ENCODE measurements around the gene PMM2.

Gene PMM2

GRCh38 chr16:8865145-8865882 lies 67.7 kb downstream of the PMM2 start:
- Histone ChIP-seq H3K9me3 (ENCODE audit: control insufficient read depth, insufficient read depth, low read depth, low read length) (no peaks in the 10 kb centered on the region), H3K36me3 (ENCODE audit: control insufficient read depth in 2 of 2, insufficient read depth in 1 of 2, low read length in 2 of 2) (peaks cover 0 to 17% of the 10 kb centered on the region in 2 experiments; a peak in 2 of 3 replicates), H3K4me1 (ENCODE audit: control insufficient read depth, insufficient read depth, low read length) (peaks cover 11% of the 10 kb centered on the region), H3K4me3 (ENCODE audit: low read depth, low read length) (no peak overlapping the region), H3K27ac (ENCODE audit: extremely low read depth, low read depth, low read length) (no peak overlapping the region)
- no peak for TF ChIP-seq MZF1 (tag by site-specific recombination; IDR thresholded peaks at IDR 0.05; ENCODE audit: borderline replicate concordance)
- TF ChIP-seq ZBTB48 (tag by site-specific recombination; IDR thresholded peaks at IDR 0.05), result no peak
- no peak for TF ChIP-seq PRDM1 (tag by site-specific recombination; IDR thresholded peaks at IDR 0.05)
- TF ChIP-seq ZNF138 (tag by site-specific recombination; IDR thresholded peaks at IDR 0.05; ENCODE audit: borderline replicate concordance), result no peak
- TF ChIP-seq ZNF571 (tag by site-specific recombination; IDR thresholded peaks at IDR 0.05), result no peak
- TF ChIP-seq, protein P1, sequence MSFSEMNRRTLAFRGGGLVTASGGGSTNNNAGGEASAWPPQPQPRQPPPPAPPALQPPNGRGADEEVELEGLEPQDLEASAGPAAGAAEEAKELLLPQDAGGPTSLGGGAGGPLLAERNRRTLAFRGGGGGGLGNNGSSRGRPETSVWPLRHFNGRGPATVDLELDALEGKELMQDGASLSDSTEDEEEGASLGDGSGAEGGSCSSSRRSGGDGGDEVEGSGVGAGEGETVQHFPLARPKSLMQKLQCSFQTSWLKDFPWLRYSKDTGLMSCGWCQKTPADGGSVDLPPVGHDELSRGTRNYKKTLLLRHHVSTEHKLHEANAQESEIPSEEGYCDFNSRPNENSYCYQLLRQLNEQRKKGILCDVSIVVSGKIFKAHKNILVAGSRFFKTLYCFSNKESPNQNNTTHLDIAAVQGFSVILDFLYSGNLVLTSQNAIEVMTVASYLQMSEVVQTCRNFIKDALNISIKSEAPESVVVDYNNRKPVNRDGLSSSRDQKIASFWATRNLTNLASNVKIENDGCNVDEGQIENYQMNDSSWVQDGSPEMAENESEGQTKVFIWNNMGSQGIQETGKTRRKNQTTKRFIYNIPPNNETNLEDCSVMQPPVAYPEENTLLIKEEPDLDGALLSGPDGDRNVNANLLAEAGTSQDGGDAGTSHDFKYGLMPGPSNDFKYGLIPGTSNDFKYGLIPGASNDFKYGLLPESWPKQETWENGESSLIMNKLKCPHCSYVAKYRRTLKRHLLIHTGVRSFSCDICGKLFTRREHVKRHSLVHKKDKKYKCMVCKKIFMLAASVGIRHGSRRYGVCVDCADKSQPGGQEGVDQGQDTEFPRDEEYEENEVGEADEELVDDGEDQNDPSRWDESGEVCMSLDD (tag by site-specific recombination; IDR thresholded peaks at IDR 0.05), result no peak
- no peak for TF ChIP-seq ZNF292 (tag by site-specific recombination; IDR thresholded peaks at IDR 0.05; ENCODE audit: borderline replicate concordance, low read depth)
- no peak for TF ChIP-seq EGR2 (tag by site-specific recombination; IDR thresholded peaks at IDR 0.05; ENCODE audit: low read depth)
- no peak for TF ChIP-seq ZNF621 (tag by site-specific recombination; IDR thresholded peaks at IDR 0.05)
- no peak for TF ChIP-seq ZNF19 (tag by site-specific recombination; IDR thresholded peaks at IDR 0.05; ENCODE audit: low read depth)
- TF ChIP-seq ZNF837 (tag by site-specific recombination; IDR thresholded peaks at IDR 0.05), result no peak
- TF ChIP-seq ZNF423 (tag by site-specific recombination; IDR thresholded peaks at IDR 0.05), result no peak
- TF ChIP-seq, protein P2, sequence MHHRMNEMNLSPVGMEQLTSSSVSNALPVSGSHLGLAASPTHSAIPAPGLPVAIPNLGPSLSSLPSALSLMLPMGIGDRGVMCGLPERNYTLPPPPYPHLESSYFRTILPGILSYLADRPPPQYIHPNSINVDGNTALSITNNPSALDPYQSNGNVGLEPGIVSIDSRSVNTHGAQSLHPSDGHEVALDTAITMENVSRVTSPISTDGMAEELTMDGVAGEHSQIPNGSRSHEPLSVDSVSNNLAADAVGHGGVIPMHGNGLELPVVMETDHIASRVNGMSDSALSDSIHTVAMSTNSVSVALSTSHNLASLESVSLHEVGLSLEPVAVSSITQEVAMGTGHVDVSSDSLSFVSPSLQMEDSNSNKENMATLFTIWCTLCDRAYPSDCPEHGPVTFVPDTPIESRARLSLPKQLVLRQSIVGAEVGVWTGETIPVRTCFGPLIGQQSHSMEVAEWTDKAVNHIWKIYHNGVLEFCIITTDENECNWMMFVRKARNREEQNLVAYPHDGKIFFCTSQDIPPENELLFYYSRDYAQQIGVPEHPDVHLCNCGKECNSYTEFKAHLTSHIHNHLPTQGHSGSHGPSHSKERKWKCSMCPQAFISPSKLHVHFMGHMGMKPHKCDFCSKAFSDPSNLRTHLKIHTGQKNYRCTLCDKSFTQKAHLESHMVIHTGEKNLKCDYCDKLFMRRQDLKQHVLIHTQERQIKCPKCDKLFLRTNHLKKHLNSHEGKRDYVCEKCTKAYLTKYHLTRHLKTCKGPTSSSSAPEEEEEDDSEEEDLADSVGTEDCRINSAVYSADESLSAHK (tag by site-specific recombination; IDR thresholded peaks at IDR 0.05), result no peak
- TF ChIP-seq ZBTB8A (tag by site-specific recombination; IDR thresholded peaks at IDR 0.05), result no peak
- TF ChIP-seq SP7 (tag by site-specific recombination; IDR thresholded peaks at IDR 0.05), result no peak
- TF ChIP-seq, protein P3, sequence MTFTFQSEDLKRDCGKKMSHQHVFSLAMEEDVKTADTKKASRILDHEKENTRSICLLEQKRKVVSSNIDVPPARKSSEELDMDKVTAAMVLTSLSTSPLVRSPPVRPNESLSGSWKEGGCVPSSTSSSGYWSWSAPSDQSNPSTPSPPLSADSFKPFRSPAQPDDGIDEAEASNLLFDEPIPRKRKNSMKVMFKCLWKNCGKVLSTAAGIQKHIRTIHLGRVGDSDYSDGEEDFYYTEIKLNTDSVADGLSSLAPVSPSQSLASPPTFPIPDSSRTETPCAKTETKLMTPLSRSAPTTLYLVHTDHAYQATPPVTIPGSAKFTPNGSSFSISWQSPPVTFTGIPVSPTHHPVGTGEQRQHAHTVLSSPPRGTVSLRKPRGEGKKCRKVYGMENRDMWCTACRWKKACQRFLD (tag by site-specific recombination; IDR thresholded peaks at IDR 0.05), result no peak
- no peak for TF ChIP-seq ZNF324 (tag by site-specific recombination; IDR thresholded peaks at IDR 0.05)
- TF ChIP-seq, protein P4, sequence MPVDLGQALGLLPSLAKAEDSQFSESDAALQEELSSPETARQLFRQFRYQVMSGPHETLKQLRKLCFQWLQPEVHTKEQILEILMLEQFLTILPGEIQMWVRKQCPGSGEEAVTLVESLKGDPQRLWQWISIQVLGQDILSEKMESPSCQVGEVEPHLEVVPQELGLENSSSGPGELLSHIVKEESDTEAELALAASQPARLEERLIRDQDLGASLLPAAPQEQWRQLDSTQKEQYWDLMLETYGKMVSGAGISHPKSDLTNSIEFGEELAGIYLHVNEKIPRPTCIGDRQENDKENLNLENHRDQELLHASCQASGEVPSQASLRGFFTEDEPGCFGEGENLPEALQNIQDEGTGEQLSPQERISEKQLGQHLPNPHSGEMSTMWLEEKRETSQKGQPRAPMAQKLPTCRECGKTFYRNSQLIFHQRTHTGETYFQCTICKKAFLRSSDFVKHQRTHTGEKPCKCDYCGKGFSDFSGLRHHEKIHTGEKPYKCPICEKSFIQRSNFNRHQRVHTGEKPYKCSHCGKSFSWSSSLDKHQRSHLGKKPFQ (tag by site-specific recombination; IDR thresholded peaks at IDR 0.05), result no peak
- TF ChIP-seq ZNF645 (tag by site-specific recombination; IDR thresholded peaks at IDR 0.05), result no peak
- ChIA-PET CTCF (interaction anchor here (4.2 kb wide), 1 partner anchor 15 kb away, joined by 28 read pairs; no protein-coding TSS in a partner anchor), POLR2A (interaction anchor here (1.6 kb wide), 1 partner anchor 14 kb away, joined by 3 read pairs; no protein-coding TSS in a partner anchor)
